GM12892 (cell line): ENCODE data around the gene SPRYD7.

ENCODE experiments used
- POLR2A ChIP-seq: IDR thresholded peaks from 2 replicates; pipeline ENCODE4 v1.6.1; 2011; ENCODE audit warnings: low read depth, low read length, control low read depth
- POLR2AphosphoS5 ChIP-seq: IDR thresholded peaks from 2 replicates; pipeline ENCODE4 v1.6.1; 2011; ENCODE audit warnings: low read depth, low read length, control low read depth

DNA sequence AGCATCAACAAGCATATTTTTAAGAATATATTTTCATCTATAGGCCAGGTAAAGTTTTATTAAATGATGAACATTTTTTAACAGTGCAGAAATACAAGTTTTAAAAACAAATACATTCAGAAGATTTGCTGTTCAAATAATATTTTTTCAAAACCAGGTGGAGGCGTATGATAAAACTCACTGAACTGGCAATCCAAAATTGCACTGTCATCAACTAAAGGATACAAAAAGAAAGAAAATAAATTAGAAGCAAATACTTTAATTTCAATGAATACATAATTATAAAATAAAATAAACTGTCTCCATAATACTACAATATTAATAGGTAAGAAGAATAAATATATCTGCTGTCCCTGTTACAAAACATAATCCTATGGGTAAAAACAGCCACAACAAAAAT is 21.2 kb downstream of the SPRYD7 start:
- TF ChIP-seq POLR2A (no peak), POLR2AphosphoS5 (no peak)
